NCI-H524 treated with DMSO at 0.1 percent for 48 hours (cell line): Measurements from ENCODE around the gene NDUFV1.
"Not testable (repeated sequence)": the region's sequence is repeated elsewhere in the genome, so short reads cannot be mapped to it uniquely, and the experiment has no call there.

Source experiments
- DNase-seq: peaks from one replicate; lab custom pipeline; 2025; lab: John Stamatoyannopoulos, UW

The NDUFV1 gene

DNA sequence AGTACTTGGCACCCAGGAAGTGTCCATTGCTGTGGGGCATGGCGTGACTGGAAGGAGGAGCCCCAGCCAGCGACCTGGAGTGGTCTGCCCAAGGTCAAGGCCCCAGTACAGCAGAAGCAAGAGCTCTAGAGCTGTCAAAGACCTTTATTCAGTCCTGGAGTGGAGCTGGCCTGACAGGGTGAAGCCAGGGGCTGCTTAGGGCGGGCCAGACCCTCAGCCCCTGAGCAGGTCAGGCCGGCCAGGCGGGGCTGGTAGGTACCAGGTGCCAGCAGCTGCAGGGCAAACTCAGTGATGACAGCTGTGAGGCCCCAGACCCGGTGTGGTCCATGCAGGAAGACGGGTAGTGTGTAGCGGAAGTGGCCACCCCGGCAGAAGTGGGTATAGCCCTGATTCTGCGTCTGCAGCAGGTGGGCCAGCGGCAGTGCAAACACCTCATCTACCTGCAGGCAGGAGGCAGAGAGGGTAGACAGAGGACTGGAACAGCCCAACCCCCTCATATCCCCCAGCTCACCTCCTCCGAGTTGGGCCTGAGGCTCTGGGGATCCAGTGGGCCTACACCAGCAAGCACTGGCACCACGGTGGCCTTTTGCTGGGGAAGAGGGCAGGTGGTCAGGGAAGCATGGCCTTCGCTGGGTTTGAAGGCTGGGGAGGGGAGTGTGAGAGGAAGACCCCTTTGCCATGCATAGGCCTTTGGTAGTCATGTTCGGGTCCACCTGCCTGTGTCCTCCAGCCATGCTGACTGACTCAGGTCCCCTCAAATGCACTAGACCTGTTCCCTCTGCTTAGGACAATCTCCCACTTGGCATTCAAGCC, 21.3 kb downstream of the NDUFV1 start:
- DNase-seq, result no peak

DNA sequence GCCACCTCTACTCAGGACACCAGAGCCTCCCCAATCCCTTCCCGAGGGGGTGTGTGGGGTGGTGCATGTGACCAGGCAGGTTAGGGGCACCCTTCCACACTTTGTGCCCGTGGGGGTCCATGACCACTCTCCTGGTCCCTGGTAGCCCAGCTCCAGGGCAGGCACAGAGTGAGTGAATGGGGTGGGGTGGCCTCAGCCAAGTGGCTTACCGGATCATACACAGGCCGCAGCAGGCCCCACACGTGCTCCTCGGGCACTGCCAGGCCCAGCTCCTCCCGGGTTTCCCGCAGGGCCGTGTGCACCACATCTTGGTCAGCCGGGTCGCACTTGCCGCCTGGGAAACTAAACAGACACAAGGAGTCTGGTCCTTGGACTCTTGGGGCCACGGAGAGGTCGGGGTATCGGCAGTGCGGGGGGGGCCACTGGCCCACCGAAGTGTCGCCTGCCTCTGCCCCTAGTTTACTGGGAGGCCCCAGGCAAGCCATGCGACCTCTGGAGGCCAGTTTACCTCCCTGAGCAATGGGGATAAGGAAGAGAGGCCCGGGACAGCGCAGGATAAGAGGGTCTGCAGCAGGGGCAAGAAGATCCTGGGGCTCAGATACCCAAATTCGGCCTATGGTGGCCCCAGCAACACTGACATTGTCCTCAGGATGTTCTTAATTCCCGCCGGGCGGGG, 22.1 kb downstream of the NDUFV1 start:
- no peak for DNase-seq

DNA sequence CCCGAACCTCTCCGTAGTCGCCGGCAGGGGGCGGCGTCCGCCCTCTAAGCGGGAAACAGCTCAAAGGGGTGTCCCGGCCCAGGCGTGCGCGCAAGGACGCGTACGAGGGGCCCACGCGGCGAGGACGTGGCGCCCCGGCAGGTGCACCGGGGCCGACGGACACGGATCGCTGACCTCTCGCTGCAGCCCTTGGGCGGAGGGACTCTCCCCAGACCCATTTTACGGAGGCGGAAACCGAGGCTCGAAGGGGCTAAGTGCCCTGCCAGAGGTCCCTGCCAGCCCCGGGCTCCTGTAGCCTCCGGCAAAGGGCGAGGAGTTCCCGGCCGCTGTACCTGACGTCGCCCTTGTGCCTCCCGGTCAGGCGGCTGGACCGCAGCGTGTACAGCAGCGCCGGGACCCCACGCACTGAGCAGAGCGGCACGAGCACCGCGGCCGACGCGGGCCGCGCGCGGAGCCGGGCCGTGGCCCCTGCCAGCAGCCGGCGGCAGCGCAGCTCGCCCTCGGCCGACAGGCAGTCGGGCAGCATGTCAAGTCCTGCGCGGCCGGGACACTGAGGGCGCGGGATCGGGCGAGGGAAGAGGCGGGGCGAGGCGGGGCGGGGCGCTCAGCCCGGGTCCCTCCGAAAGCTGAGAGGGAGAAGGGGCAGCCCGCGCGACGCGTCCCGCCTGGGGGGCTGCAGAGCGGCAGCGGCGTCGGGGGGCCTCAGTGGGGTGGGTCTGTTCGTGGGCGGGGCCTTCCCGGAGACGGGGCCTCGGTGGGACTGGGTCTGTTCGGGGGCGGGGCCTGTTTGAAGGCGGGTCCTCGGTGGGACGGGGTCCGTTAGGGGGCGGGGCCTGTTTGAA, 22.9 kb downstream of the NDUFV1 start, which contains the start of gene NUDT8:
NUDT8 (minus strand) TSS at position 552 of the 842 bp plus-strand sequence; CDS start at position 526, 26 bp downstream.
- no peak for DNase-seq

DNA sequence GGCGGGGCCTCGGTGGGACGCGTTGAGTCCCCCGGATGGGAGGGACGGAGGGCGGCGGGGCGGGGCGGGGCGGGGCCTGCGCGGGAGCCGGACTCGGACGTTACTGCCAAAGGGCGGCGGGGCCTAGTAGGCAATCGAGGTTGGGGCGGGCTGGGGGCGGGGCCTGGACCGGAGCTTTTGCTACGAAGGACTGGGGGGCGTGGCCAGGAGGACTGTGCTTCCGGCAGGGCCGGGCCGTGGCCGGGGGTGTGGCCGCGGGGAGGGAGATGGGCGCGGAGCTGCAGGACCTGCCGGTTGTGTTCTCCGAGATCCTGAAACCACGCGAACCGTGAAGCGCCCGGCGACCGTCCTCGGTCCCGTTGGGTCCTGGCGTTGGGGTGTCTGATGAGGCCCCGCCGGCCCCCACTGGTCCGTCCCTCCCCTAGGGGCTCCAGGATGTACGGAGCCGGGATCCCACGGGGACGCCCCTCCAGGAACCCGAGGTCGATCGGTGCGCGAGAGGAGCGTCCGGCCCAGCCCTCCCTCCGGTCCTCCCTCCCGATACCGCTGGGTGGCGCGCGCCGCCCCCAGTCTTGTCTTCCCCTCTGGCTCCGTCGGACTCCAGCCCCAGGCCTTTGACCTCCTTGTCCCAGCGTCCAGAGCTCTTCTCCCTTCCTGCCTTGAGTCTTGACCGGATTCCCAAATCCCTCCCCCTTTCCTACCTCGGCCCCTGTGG, 23.6 kb downstream of the NDUFV1 start:
- DNase-seq, result peak; percentile 63

DNA sequence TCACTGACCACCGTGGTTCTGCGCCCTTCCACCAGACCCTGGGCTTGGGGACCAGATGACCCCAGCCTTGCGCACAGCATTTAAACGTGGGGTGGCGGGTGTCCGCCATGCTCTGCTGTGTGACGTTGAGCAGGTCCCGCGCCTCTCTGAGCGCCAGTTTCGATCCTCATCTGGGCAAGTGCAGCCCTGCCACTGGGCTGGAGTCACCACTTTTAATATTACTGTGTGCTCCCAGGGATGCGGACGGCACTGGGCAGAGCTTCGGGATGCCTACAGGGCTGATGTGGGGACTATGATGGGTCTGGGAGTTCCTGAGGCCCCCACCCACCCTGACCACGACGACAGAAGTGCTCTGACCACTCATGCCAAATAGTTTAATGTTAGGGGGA, 24.2 kb downstream of the NDUFV1 start:
- DNase-seq, result no peak

DNA sequence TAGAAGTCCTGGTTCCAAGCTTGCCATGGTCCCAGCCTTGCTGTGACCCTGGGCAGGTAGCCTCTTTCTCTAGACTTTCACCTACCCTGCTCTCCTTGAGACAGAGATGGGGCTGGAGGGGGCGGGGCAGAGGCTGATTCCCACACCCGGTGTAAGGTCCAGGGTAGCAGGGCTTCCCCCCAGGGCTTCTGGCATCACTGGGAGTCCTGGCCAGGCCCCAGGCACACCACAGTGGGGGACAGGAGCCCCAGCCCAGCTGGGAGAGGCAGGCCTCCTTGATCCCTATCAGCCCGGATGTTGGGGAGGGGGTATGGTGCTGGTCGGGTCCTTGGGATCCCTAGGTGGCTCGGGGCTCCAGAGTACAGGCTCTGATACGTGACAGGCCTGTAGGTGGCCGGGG, 24.7 kb downstream of the NDUFV1 start:
- DNase-seq, result no peak

DNA sequence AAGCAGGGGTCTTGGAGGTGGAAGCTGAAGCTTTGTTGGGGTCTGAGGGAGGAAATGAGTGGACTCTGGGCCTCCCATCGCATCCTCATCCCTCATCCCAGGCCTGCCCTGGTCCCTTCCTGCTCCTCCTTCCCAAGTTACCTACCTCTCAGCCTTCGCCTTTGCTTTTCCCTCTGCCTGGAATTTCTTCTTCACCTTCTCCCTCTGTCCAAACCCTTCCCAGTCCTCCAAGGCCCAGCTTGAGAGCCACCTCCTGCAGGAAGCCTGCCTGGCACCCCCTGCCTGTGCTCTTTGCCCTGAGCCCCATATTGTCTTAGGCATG, 25.1 kb downstream of the NDUFV1 start:
- no peak for DNase-seq

DNA sequence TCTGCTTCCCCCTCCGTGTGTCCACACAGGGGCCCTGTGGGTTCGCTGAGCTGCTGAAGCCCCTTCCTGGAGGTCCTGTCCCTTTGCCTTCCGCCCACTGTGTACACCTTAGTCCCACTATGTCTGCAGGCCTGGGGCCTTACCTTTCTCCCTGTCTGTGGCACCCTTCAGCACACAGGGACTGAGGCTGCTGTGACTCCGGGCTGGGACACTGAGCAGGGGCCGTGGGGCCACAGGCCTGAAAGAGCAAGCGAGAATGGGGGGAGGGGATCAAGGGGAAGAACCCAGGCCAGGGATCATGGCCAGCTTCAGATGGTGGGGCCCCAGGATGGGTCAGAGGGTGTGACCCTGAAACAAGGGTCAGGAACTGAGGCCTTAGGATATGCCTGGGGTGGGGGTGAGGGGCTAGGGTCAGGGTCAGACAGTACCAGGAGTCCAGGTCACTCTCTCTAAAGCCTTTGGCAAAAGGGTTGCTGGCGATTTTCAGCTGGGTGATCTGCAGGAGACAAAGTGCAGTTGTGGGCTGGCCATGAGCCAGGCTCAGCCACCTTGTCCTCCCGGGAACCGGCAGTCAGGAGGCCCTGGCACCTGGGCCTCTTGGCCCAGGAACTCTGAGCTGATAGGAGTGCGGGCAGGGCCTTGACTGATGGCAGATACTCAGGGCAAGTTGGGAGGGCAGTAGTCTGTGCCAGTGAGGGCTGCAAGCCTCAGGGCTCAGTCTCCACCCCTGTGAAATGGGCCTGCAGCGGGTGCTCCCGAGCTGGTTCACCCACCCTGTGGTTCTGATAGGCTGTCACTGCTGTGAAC, 25.6 kb downstream of the NDUFV1 start:
- no peak for DNase-seq

DNA sequence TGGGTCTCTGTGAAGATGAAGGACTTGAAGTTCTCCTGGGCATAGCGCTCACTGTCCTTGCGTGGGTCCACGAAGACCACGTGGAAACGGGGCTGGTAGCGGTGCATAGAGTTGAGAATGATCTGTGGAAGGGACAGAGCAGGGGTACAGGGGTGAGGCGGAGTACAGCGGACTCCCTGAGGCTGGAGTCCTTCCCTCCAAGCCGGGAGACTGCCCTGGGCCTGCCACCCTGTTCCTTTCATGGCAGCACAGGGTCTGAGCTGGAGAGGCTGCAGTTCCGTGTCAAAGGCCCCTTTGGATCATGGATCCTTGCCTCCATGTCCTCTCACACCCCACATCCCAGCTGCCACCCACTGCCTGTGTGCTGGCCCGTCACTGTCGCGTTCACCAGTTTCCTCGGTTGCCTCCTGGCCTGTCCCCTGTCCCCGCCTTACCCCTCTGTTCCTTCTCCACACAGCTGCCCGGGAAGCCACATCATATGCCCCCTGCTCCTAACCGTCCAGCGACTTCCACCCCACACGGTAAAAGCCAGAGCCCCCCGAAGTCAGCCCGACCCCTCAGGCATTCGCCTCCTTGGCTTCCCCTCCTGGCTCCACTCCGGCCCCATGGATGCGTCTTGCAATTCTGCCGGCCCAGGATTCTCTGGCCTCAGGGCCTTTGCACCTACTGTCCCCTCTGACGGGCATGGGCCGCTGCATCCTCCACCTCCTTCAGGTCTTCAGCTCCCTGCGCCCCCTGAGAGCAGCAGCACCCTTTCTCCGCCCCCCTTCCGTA, 26.4 kb downstream of the NDUFV1 start:
- no peak for DNase-seq

DNA sequence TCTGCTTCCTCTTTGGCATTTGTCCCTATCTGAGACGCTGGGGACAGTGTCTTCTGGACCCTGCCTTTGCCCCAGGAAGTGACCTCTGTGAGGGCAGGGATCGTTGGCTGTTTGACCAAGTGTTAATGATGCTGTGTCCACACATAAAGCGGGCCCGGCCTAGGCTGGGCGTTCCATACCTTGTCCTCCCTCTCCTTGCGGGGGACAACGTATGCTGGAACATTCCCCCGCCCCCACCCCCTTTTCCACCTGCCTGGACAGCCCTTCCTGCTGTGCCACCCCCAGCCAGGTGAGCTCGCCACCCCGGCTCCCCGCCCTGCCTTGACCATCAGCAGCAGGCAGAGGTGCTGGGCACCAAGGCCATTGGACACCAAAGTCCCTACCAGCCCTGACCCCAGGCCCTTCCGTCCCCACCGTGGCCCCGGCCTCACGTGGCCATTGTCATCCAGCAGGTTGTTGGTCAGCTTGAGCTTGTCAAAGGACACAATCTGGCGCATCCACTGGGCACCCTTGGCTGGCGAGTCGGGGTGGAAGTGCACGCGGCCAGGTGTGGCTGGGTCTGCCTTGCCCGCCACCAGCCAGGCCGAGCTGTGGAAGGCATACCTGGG, 27.1 kb downstream of the NDUFV1 start:
- DNase-seq, result no peak

DNA sequence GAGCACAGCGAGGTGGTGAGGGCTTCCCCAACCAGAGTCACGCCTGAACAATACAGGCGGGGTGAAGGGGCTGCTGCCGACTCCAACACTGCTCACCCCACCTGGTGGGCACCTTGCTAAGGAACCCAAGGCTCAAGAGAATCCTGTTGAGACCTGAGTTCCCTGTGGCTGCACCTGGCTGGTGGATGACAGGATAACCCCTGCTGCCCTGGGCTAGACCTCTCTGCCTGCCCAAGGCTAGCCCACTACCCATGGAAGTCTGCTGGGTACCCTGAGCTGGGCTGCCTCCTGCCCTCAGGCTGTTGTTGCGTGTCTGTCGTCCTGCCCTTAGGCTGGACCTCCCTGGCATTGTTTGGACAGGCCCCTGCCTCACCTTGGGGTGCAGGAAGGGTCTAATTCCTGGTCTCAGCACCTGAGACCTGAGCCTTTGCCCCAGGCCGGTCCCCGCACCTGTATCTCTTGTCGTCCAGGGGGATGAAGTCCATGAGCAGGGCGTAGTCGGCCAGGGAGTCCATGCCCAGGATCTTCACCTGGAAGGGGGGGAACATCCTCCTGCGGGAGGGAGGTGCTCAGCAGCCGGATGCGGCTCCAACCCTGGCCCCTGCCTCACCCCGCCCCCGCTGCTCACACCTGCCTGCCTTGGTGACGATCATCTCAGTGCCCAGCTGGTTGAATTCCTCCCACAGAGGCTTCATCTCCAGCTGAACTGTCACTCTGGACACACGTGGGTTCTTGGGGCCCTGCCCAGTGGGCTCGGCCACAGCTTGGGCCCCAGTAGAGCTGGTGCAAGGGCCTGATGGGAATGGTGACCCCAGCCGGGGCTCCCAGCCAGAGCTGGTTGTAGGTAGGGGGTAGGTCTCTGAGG, 27.9 kb downstream of the NDUFV1 start:
- DNase-seq, result no peak

DNA sequence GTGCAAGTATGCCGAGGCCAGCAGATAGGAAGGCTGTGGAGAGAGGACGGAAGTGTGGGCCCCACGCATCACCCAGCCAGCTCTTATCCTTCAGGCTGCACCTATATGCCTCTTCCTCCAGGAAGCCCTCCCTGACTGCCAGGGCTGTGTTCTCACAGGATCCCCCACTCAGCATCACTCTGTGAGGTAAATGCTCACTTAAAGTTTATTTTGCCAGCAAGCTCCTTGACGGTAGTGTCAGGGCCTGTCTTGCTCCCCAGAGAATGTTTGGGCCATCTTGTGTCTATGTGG, 28.4 kb downstream of the NDUFV1 start:
- no peak for DNase-seq

DNA sequence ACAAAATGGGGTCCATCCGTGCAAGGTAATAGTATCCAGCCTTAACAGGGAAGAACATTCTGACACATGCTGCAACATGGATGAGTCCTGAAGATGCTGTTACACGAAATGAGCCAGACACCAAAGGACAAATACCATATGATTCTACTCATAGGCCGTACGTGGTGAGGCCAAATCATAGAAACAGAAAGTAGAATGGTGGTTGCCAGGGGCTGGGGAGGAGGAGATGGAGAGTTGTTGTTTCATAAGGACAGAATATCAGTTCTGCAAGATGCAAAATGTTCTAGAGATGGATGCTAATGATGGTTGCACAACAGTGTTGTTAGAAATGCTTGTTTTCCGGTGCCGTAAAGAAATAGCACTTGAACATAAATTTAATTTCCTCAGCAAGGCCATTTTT, 30.2 kb downstream of the NDUFV1 start:
- DNase-seq, result no peak

DNA sequence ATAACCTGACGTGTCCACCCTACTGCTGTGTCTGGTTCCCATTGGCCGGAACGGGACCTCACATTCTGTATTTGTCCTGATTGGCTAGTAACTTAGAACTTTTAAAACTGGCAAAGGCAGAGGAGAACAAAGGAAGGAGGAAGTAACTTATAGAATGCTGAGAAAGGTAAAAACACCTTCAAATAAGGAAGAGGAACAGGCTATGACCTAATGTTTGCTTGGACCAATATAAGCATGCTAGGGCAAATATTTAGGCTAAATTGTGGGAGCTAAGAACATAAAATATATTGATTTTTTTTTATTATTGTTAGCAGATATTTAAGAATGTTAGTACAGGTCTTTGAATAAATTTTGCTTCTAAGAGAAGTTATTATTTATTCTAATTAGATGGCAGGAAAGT, 30.7 kb downstream of the NDUFV1 start:
- not testable (repeated sequence) for DNase-seq

DNA sequence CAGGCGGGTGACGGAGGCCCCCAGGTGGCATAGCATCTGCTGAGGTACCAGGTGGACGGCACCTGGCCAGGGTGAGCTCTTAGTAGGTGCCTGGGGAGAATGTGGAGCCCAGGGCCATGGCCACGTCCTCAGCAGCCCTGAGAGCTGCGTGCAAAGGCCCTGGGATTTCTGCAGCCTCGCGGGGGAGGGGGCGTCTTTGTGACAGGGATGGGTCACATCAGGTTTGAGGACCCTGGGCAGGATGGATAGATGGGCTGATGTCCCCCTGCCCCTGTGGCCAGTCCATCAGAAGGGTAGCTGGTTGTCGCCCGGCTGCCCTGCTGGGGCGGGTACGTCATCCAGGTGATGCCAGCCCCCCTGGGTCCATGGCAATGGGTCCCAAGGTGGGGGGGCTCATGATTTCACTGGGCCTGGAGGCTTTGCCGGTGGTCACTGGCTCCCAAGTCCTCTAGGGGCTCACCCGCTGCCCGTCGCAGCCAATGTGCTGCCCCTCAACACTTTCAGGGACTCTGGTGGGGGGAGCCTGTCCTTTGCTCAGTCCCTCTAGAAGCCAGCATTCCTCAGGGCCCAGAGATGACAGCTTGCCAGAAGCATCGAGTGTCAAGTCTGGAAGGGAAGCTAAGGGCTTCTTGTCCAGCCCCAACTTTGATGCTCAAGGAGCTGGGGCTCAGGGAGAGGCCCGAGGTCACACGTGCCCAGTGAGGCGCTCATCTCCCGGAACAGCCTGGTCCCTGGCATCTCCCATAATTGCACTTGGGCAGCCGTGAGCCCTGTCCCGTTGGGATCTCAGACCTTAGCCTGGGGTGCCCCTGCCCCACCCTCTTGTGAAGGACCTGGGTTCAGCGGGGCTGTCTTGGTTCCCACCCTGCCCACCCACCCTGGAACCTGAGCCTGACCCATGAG, 32.0 kb downstream of the NDUFV1 start:
- DNase-seq, result no peak

DNA sequence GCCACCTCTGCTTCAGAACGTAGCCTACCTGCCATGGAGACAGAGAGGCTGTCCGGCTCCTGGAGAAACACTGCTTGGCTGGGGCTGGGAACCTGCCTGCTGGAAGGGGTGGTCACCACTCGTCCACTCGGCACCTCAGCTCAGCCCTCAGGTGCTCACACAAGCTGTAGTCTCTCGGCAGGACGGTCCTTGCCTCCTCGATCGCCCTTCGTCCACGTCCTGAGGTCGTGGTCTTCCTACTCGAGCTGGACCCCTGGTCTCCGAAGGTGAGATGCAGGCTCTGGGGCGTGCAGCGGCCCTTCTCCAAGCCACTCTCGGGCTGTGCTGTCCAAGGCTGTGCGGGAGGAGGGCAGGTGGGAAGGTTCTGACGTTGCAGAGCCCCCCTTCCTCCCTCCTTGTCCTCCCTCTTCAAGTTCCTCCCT, 32.7 kb downstream of the NDUFV1 start, which contains the start of gene TBX10:
TBX10 (minus strand) TSS at position 326 of the 422 bp plus-strand sequence; CDS start at position 35, 291 bp downstream.
- no peak for DNase-seq

DNA sequence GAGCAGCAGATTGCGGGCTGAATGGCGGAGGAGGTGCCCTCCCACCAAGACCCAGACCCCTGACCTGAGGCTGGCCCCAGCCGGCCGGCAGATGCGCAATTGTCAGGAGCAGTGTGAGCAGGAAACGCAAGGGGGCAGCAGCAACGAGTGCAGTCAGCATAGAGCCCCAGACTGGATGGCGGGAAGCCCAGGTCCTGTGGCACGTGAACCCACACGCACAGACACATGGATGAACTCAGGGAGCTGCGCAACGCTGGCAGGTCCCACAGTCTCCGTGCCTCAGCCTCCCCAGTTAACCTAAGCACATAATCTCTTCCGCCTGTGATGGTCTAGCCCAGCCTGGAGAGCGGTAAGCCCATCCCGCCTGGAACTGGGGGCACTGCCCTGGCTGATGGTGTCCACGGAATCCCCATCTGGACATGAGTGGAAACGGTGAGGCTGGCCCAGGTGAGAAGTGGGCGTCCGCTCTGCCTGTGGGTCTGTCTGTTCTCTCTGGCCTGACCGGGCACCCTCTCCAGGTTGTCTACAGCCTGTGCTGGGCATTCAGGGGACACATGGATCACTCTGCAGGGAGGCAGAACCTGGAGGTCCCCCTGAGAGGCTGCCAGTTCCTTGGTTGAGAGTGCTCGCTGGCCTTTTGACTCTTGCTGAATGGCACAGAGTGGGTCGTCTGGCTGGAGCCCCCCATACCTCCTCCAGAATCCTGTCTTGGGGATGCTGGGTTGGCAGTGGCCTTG, 33.5 kb downstream of the NDUFV1 start:
- no peak for DNase-seq
